Aorta (tissue), 5 donors: Measurements from ENCODE around the gene RIPOR3. TPM values are rescaled to one million over a fixed set of nuclear protein-coding genes. Genes with fewer than 3 reads are reported as not detected.
"Not testable (repeated sequence)": the region's sequence is repeated elsewhere in the genome, so short reads cannot be mapped to it uniquely, and the experiment has no call there.

Source experiments
- ATAC-seq: fragments of 200-7000 bp; cut with Tn5 transposase; one replicate; pipeline ENCODE4 v1.9.1; 2022; ENCODE audit warnings: moderate library complexity; ENCODE audit not compliant: low FRiP score
- DNase-seq, 2 donors: peaks; one replicate each; pipeline ENCODE4 v3.0.0-alpha.2; 2020
- H3K27ac ChIP-seq, 2 donors: one replicate each; pipeline ENCODE4 v1.5.1; 2013; ENCODE audit warnings: low read length in 2 of 2, mild to moderate bottlenecking in 2 of 2, moderate library complexity in 2 of 2, control low read depth in 1 of 2, inconsistent platforms in 1 of 2, low read depth in 1 of 2
- H3K27me3 ChIP-seq, 2 donors: one replicate each; pipeline ENCODE4 v1.6.1; 2013; ENCODE audit warnings: control low read depth in 1 of 2, low read length in 1 of 2, mild to moderate bottlenecking in 1 of 2, moderate library complexity in 1 of 2; ENCODE audit not compliant: insufficient read depth in 2 of 2, control insufficient read depth in 1 of 2
- H3K36me3 ChIP-seq, 2 donors: one replicate each; pipeline ENCODE4 v1.6.1; 2013; ENCODE audit warnings: control low read depth in 1 of 2, low read length in 1 of 2, mild to moderate bottlenecking in 1 of 2; ENCODE audit not compliant: insufficient read depth in 2 of 2, control insufficient read depth in 1 of 2
- H3K4me1 ChIP-seq, 2 donors: one replicate each; pipeline ENCODE4 v1.6.1; 2013; ENCODE audit warnings: low read length in 2 of 2, control low read depth in 1 of 2, mild to moderate bottlenecking in 1 of 2, moderate library complexity in 1 of 2; ENCODE audit not compliant: insufficient read depth in 2 of 2, control insufficient read depth in 1 of 2
- H3K4me3 ChIP-seq, 2 donors: one replicate each; pipeline ENCODE4 v1.5.1; 2013; ENCODE audit warnings: low read length in 2 of 2, control low read depth in 1 of 2, mild to moderate bottlenecking in 1 of 2
- H3K9me3 ChIP-seq: one replicate; pipeline ENCODE4 v1.6.1; 2013; ENCODE audit warnings: mild to moderate bottlenecking, low read length; ENCODE audit not compliant: control insufficient read depth
- WGBS, 2 donors: extraction: QIAGEN DNeasy Blood & Tissue Kit; methylation state at CpG; one replicate each; pipeline ENCODE4 v1.1.7; 2013; 5-methylcytosine and 5-hydroxymethylcytosine counted together
- intact Hi-C, 2 donors: fragments of 100-400 bp; cut with DNase I; formaldehyde crosslinking; loops; one replicate each; pipeline versions ENCODE4 v1.14.2 to v1.15.0; 2022
- polyA plus RNA-seq, 2 donors: library from polyadenylated mRNA; stranded (reverse); fragments of 200-250 nt; gene quantifications; one replicate each; pipeline ENCODE4 v1.2.3, GENCODE V29; 2013
- total RNA-seq, 2 donors: library from RNA; stranded (reverse); fragmentation: NEBNext Ultra II Directional; extraction: Animal tissue kit (Norgen Biotek cat#: 25700); gene quantifications; one replicate each; pipeline ENCODE4 v1.2.1, GENCODE V29; 2021
- donor health status: healthy with polysubstance abuse.
- donor health status: Bipolar disorder and iron deficiency.
- donor health status: DM: no; HTN: no; CAD: no.
- donor health status: DM: no; HTN: no; CAD: no.
- donor health status: DM: yes; HTN: yes; CAD: no.

Gene RIPOR3
- total and polyA plus RNA-seq, 4 donors, result 0.23 to 8.0 (median 2.3) TPM

GRCh38 chr20:50698255-50698654 is 6.9 kb upstream of the RIPOR3 start:
- H3K4me1 ChIP-seq, ATAC-seq, H3K4me3 ChIP-seq, DNase-seq, intact Hi-C loops, H3K27me3 ChIP-seq, H3K27ac ChIP-seq, H3K9me3 ChIP-seq, H3K36me3 ChIP-seq: not testable (repeated sequence)
- 96 to 97% methylated on average over 7 of the region's 7 CpGs for WGBS, 2 donors

- no peaks in the 10 kb centered on the region for H3K4me1 ChIP-seq
- ATAC-seq, result no peak
- WGBS, 2 donors, result 47 to 48% methylated on average over 9 of the region's 9 CpGs
Observed at GRCh38 chr20:50695135-50695872, 4.0 kb upstream of the RIPOR3 start.

GRCh38 chr20:50694379-50695134 is 3.2 kb upstream of the RIPOR3 start:
- WGBS, 2 donors, result 75% methylated on average over 9 of the region's 9 CpGs
- H3K27me3 ChIP-seq, result no peaks in the 10 kb centered on the region
- H3K9me3 ChIP-seq, result no peaks in the 10 kb centered on the region
- no peak overlapping the region for H3K27ac ChIP-seq
- intact Hi-C loops, result no loop called here
- no peak overlapping the region for H3K4me3 ChIP-seq
- no peak for DNase-seq
- H3K36me3 ChIP-seq, result no peaks in the 10 kb centered on the region
- no peak for ATAC-seq
- no peaks in the 10 kb centered on the region for H3K4me1 ChIP-seq

More at GRCh38 chr20:50695135-50695872, 4.0 kb upstream of the RIPOR3 start:
- Histone ChIP-seq H3K27me3 (no peaks in the 10 kb centered on the region), H3K4me3 (no peak overlapping the region), H3K36me3 (no peaks in the 10 kb centered on the region), H3K27ac (no peak overlapping the region), H3K9me3 (no peaks in the 10 kb centered on the region)
- intact Hi-C loops, result no loop called here
- DNase-seq, result peak in 1 of 2 donors; percentile 55

- intact Hi-C loops, result no loop called here
- H3K4me3 ChIP-seq, result no peak overlapping the region
Observed at GRCh38 chr20:50693001-50693400, 1.7 kb upstream of the RIPOR3 start.

GRCh38 chr20:50692552-50692933 is 1.2 kb upstream of the RIPOR3 start:
- DNase-seq (no peak), ATAC-seq (no peak)
- no peaks in the 10 kb centered on the region for H3K27me3 ChIP-seq
- 92 to 95% methylated on average over 2 of the region's 2 CpGs for WGBS, 2 donors
- no peaks in the 10 kb centered on the region for H3K9me3 ChIP-seq
- H3K27ac ChIP-seq, result no peak overlapping the region
- no peaks in the 10 kb centered on the region for H3K36me3 ChIP-seq
- intact Hi-C loops, result no loop called here
- H3K4me1 ChIP-seq, result no peaks in the 10 kb centered on the region
- no peak overlapping the region for H3K4me3 ChIP-seq

More at GRCh38 chr20:50693001-50693400, 1.7 kb upstream of the RIPOR3 start:
- no peak for ATAC-seq
- Histone ChIP-seq H3K9me3 (no peaks in the 10 kb centered on the region), H3K27me3 (no peaks in the 10 kb centered on the region), H3K36me3 (no peaks in the 10 kb centered on the region), H3K4me1 (no peaks in the 10 kb centered on the region), H3K27ac (no peak overlapping the region)
- no peak for DNase-seq
- 95 to 97% methylated on average over 1 of the region's 1 CpG for WGBS, 2 donors

DNA sequence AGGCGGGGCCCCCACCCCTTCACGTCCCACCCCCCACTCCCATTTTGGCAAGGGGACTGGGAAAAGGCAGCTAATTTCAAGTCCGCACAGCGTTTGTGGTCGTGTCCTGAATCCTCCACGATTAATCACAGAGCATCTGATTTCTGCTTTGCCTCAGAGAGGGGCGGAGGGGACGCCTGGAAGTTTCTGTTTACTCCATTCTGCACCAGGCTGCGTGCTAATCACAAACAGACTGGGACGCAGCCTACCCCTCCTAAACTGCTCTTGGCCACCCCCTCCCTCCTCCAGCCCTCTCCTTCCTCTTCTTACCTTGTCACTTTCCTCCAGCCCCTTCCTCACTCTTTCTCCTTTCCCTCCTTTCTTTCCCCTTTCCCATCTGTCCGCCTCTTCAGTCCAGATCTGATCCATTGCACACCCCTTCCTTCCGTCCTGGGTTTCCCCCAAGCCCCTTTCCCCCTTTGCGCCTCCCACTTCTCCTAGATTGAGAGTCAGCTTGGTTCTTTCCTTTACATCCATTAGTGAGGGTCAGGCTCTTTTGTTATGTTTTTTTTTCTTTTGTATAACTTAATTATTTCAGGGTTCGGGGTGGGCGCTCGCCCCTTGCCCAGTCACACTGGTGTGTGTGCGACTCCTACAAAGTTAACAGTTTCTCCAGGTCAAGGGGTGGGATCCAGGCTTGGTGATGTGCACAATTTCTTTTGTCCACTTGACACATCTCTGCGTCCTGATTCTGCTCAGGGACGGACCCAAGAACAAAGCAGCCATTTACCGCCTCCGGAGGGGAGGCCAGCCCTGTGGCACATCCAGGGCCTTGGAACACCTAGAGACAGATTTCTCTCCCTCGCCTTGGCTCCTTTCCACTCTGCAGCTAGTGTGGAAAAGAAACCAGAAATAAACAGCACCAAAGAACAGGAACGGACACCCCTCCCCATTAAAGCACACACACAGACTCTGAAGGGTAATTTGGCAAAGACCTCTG is 520 bp upstream of the RIPOR3 start:
- no peaks in the 10 kb centered on the region for H3K36me3 ChIP-seq
- no peaks in the 10 kb centered on the region for H3K27me3 ChIP-seq
- DNase-seq (no peak), ATAC-seq (no peak)
- no peak overlapping the region for H3K4me3 ChIP-seq
- no peaks in the 10 kb centered on the region for H3K4me1 ChIP-seq
- no peak overlapping the region for H3K27ac ChIP-seq
- WGBS, 2 donors, result 45 to 48% methylated on average over 23 of the region's 23 CpGs
- intact Hi-C loops, result no loop called here
- H3K9me3 ChIP-seq, result no peaks in the 10 kb centered on the region

DNA sequence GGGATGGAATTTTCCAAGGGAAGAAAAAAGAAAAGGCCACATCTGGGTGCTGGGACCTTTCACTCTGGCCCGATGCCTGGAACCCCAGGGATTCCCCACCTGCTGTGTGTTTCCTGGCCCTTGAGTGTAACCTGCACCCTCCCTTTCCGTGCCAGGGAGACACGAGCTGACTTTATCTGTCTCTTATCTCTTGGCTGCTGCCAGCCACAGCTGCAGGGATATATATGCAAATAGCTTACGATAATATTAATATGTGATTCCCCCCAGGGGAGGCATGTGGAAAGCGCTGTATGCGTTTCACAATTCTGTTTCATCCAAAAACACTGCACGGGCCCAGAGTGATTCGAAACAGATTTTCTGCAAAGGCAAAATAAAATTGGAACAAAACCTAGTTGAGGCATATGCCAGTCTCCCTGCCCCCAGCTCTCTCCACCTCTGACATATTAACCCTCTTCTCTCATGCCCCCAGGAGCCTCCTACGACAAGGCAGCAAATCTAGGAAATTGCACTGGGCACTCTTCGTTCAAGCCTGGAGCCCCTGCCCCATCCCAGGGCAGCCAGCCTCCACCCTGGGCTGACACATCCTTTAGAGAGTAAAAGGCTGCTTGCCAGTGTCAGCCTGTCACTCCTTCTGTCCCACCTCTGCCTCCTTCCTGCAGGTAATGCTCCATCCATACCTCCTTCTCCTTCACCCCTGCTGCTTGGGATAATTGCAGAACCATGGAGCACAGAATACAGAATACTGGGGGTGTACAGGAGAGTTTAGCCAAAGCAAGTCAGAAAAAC is 1.3 kb downstream of the RIPOR3 start:
- Histone ChIP-seq H3K27ac (no peak overlapping the region), H3K9me3 (no peaks in the 10 kb centered on the region), H3K4me1 (no peaks in the 10 kb centered on the region), H3K4me3 (no peak overlapping the region), H3K27me3 (no peaks in the 10 kb centered on the region), H3K36me3 (no peaks in the 10 kb centered on the region)
- DNase-seq, result no peak
- intact Hi-C loops, result no loop called here
- ATAC-seq, result no peak
- 76 to 77% methylated on average over 10 of the region's 10 CpGs for WGBS, 2 donors
